Heart right ventricle (tissue), 16 donors: ENCODE data around the gene ATG7. TPM values are rescaled to one million over a fixed set of nuclear protein-coding genes. Genes with fewer than 3 reads are reported as not detected.

ENCODE experiments used
- ATAC-seq, 8 donors: fragments of 200-7000 bp; cut with Tn5 transposase; one replicate each; pipeline ENCODE4 v1.9.1; 2020; ENCODE audit warnings: mild to moderate bottlenecking in 8 of 8, moderate library complexity in 8 of 8, moderate number of reproducible peaks in 1 of 8
- DNase-seq, 2 donors: peaks; one replicate each; pipeline ENCODE4 v3.0.0-alpha.2; 2020
- H3K27ac ChIP-seq, 10 donors: fragments of 200-600 bp; sonication (generic) in 2 of 10; one replicate each; pipeline versions ENCODE4 v1.5.0 to v1.8.0; 2020 to 2022; ENCODE audit warnings: mild to moderate bottlenecking in 3 of 10
- H3K27me3 ChIP-seq, 7 donors: fragments of 200-600 bp; one replicate each; pipeline ENCODE4 v1.8.0; 2021 to 2022; ENCODE audit warnings: mild to moderate bottlenecking in 2 of 7
- H3K36me3 ChIP-seq, 9 donors: fragments of 200-600 bp; sonication (generic) in 1 of 9; one replicate each; pipeline versions ENCODE4 v1.5.0 to v1.8.0; 2020 to 2022; ENCODE audit warnings: mild to moderate bottlenecking in 2 of 9
- H3K4me1 ChIP-seq, 9 donors: fragments of 200-600 bp; sonication (generic) in 1 of 9; one replicate each; pipeline versions ENCODE4 v1.5.0 to v1.8.0; 2020 to 2022; ENCODE audit warnings: mild to moderate bottlenecking in 4 of 9
- H3K4me3 ChIP-seq, 10 donors: fragments of 200-600 bp; sonication (generic) in 2 of 10; one replicate each; pipeline versions ENCODE4 v1.5.0 to v1.8.0; 2020 to 2022; ENCODE audit warnings: mild to moderate bottlenecking in 7 of 10, moderate library complexity in 2 of 10
- H3K9me3 ChIP-seq, 11 donors: fragments of 200-600 bp in 10 of 11; sonication (generic) in 2 of 11; one replicate each; pipeline versions ENCODE4 v1.5.0 to v1.8.0; 2013 to 2022; ENCODE audit warnings: mild to moderate bottlenecking in 2 of 11, control low read depth in 1 of 11, moderate library complexity in 1 of 11
- WGBS, 2 donors: extraction: QIAGEN DNeasy Blood & Tissue Kit; methylation state at CpG; one replicate each; pipeline ENCODE4 v1.1.7; 2013; ENCODE audit warnings: inconsistent platforms in 1 of 2; 5-methylcytosine and 5-hydroxymethylcytosine counted together
- intact Hi-C, 10 donors: fragments of 100-400 bp; cut with DNase I; formaldehyde crosslinking; loops; one replicate each; pipeline versions ENCODE4 v1.11.1 to v1.14.2; 2022
- polyA plus RNA-seq, 2 donors: library from polyadenylated mRNA; stranded (reverse); fragments of 200-250 nt; gene quantifications; one replicate each; pipeline ENCODE4 v1.2.3, GENCODE V29; 2013
- total RNA-seq, 10 donors: library from RNA; stranded (reverse); fragmentation: NEBNext Ultra II Directional in 3 of 10; extraction: Animal tissue kit (Norgen Biotek cat#: 25700) in 3 of 10; gene quantifications; one replicate each; pipeline versions ENCODE4 v1.2.1 to v1.2.4, GENCODE V29; 2021 to 2023
- TF ChIP-seq, protein P1 (sequence below), 9 donors: fragments of 200-600 bp; sonication (generic) in 2 of 9; IDR thresholded peaks; one replicate each; pipeline versions ENCODE4 v1.5.0 to v1.8.0; 2021 to 2022; ENCODE audit warnings: antibody characterized with exemption in 9 of 9, mild to moderate bottlenecking in 5 of 9, moderate library complexity in 1 of 9
- donor health status: Arrhythmogenic right ventricular cardiomyopathy.
- donor health status: ischemic (EF 13 %, LVEDD 7.1; RV severe dilation, severe dysfunction).
- donor health status: healthy with polysubstance abuse.
- donor health status: DM: no; HTN: yes; CAD: no.
- donor health status: DM: no; HTN: no; CAD: no.
- donor health status: ischemic (EF 25% LVEDD 6.9; RV normal size, moderate dysfunction).
- donor health status: ischemic (EF 25% LVEDD 5.7; RV mildly dilated, moderate dysfunction).
- donor health status: healthy.
- donor health status: DM: yes; HTN: yes; CAD: no.
- donor health status: Ischemic cardiomyopathy.
- donor health status: ischemic (EF 35%, LVEDD 5.7; RV mildly dilated, moderate dysfunction).
- donor health status: nonischemic (EF 11% LVEDD 7.7; RV severe dilation, severe dysfunction).
- donor health status: DM: yes; HTN: yes; CAD: no.
- donor health status: PGD.
- donor health status: ischemic (EF 29% LVEDD 5.4; RV normal size, mild dysfunction).
- donor health status: nonischemic (EF 23%, LVEDD 6.1; RV moderate dilation, normal function).

ATG7 gene
- total and polyA plus RNA-seq, 12 donors: 5.3 to 24.1 (median 16.8) TPM

DNA sequence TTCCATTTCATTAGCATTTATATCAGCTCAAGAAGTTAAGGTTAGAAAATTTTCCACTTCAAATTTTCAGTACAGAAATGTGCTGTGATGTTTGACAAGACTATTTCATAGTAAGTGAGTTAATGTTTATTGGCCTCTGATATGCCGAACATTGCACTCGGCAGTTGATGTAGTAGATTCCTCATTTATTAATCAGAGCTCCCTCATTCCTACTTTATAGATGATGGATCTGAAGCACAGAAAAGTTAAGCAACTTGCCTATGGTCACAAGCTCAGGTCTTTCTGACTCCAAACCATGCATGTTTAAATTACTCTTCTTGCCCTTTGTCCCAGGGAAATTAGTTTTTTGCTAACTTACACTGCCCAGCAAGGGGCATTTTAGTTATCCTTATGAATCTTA, 92.0 kb downstream of the ATG7 start:
- 92 to 96% methylated on average over 2 of the region's 2 CpGs for WGBS, 2 donors
- TF ChIP-seq, protein P1, sequence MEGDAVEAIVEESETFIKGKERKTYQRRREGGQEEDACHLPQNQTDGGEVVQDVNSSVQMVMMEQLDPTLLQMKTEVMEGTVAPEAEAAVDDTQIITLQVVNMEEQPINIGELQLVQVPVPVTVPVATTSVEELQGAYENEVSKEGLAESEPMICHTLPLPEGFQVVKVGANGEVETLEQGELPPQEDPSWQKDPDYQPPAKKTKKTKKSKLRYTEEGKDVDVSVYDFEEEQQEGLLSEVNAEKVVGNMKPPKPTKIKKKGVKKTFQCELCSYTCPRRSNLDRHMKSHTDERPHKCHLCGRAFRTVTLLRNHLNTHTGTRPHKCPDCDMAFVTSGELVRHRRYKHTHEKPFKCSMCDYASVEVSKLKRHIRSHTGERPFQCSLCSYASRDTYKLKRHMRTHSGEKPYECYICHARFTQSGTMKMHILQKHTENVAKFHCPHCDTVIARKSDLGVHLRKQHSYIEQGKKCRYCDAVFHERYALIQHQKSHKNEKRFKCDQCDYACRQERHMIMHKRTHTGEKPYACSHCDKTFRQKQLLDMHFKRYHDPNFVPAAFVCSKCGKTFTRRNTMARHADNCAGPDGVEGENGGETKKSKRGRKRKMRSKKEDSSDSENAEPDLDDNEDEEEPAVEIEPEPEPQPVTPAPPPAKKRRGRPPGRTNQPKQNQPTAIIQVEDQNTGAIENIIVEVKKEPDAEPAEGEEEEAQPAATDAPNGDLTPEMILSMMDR (IDR thresholded peaks at IDR 0.05): no peak
- DNase-seq (no peak), ATAC-seq (no peak)
- Histone ChIP-seq H3K4me3 (no peak overlapping the region), H3K9me3 (no peaks in the 10 kb centered on the region), H3K4me1 (peaks cover 4 to 31% (median 23%) of the 10 kb centered on the region in 9 donors), H3K27ac (no peak overlapping the region), H3K27me3 (no peaks in the 10 kb centered on the region), H3K36me3 (peaks cover 0 to 90% (median 36%) of the 10 kb centered on the region in 9 donors)
- intact Hi-C loops: no loop called here

DNA sequence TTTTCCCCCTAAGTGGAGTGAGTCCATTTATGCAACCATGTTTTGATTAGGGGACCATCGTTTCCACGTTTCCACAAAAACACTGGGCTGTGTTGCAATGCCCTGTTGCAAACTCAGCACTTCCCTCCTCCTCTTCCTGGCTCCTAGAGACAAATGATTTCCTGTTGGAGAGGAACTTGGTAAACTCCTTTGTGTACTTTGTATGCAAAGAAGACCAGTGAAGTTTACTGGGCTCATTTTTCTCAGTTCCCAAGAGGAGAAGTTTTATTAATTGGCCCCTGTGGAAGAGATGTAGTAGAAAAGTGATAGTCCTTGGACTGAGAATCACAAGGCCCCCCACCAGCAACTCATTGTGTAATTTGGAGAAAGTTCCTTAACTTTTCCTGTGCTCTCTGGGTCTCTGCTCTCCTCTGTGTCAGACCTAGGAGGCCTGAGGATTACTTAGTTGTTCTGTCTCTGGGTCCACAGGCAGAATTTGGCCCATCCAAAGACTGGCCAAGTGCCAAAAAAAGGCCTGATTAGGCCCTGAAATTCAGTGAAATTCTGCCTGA, 95.0 kb downstream of the ATG7 start:
- ATAC-seq (peak; percentile 76 to 90 (median 87)), DNase-seq (peak in 1 of 2 donors; percentile 36)
- TF ChIP-seq, protein P1 (IDR thresholded peaks at IDR 0.05): no peak
- H3K9me3 ChIP-seq: no peaks in the 10 kb centered on the region
- intact Hi-C loops: no loop called here
- WGBS, 2 donors: 20 to 41% methylated on average over 2 of the region's 2 CpGs
- H3K4me3 ChIP-seq: no peak overlapping the region
- no peaks in the 10 kb centered on the region for H3K27me3 ChIP-seq
- peaks cover 0 to 80% (median 17%) of the 10 kb centered on the region in 9 donors for H3K36me3 ChIP-seq
- peak overlapping the region in 9 of 10 donors; percentile 61 to 89 (median 74) for H3K27ac ChIP-seq
- H3K4me1 ChIP-seq: peaks cover 4 to 49% (median 31%) of the 10 kb centered on the region in 9 donors

DNA sequence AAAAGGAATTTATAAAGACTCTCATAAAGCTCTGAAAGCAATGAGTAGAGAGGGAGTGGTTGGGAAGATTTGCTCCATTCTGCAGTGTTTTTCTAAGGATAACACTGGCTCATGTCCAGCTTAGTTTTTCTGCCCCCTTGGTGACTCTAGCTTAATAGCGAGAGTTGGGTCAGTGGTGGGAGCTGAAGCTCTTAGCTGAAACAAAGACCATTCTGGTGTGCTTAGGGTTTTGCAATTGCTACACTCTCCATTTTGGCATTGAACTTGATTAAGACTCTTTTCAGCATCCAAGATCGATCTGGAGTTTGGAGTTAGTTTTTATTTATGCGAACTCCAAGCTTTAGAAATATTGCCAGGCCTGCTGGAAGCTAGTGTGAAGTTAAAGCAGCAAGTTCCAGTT, 98.0 kb downstream of the ATG7 start:
- intact Hi-C loops: loop anchor here in 1 of 10 donors (10.0 kb wide), 1 partner anchor 435 kb away; no protein-coding TSS in a partner anchor
- ATAC-seq (no peak), DNase-seq (peak in 1 of 2 donors; percentile 23)
- 69 to 71% methylated on average over 3 of the region's 3 CpGs for WGBS, 2 donors
- Histone ChIP-seq H3K9me3 (no peaks in the 10 kb centered on the region), H3K4me1 (peaks cover 4 to 49% (median 31%) of the 10 kb centered on the region in 9 donors), H3K4me3 (no peak overlapping the region), H3K36me3 (peaks cover 0 to 74% (median 0%) of the 10 kb centered on the region in 9 donors), H3K27me3 (no peaks in the 10 kb centered on the region), H3K27ac (no peak overlapping the region)
- TF ChIP-seq, protein P1 (IDR thresholded peaks at IDR 0.05): no peak

DNA sequence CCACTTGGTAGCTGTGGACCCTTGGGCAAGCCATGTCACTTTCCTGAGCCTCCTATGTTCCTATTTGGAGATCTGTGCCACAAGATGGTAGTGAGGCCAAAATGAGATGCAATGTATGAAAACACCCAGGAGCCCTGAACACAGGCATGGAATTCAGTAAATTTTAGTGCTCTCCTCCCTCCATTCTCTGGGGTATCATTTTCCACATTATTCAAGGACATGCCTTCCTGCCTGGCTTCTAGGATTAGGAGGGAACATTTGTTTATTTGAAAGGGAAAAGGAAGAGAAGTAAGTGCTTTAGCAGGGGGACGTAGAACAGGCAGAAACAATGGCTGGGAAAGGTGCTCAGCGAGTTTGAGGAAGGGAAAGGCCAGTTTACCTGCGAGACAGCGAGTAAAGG, 98.8 kb downstream of the ATG7 start:
- no peak overlapping the region for H3K27ac ChIP-seq
- 68 to 73% methylated on average over 4 of the region's 4 CpGs for whole genome bisulfite sequencing, 2 donors
- no peaks in the 10 kb centered on the region for H3K27me3 ChIP-seq
- intact Hi-C loops: loop anchor here in 1 of 10 donors (10.0 kb wide), 1 partner anchor 434 kb away; no protein-coding TSS in a partner anchor
- DNase-seq: no peak
- H3K4me3 ChIP-seq: no peak overlapping the region
- H3K4me1 ChIP-seq: peaks cover 4 to 49% (median 31%) of the 10 kb centered on the region in 9 donors
- no peak for ATAC-seq
- peaks cover 0 to 71% (median 0%) of the 10 kb centered on the region in 9 donors for H3K36me3 ChIP-seq
- H3K9me3 ChIP-seq: no peaks in the 10 kb centered on the region
- TF ChIP-seq, protein P1 (IDR thresholded peaks at IDR 0.05): no peak
